K562 (cell line): ENCODE data around the gene SCNN1A. TPM values are rescaled to one million over a fixed set of nuclear protein-coding genes. Genes with fewer than 3 reads are reported as not detected.

ENCODE experiments used
- ATAC-seq: fragments of 200-7000 bp; cut with Tn5 transposase; 3 replicates; pipeline ENCODE4 v1.9.1; 2020; ENCODE audit warnings: moderate library complexity
- BruUV-seq: library from RNA; stranded (reverse); fragments of 400-500 nt; replicated peaks from 2 replicates; lab custom pipeline; 2021; lab: Mats Ljungman, UMichigan
- CTCF ChIA-PET: fragments of 300-600 bp; formaldehyde crosslinking; extraction: SDS; loops from one replicate; lab custom pipeline; 2021; ENCODE audit warnings: low intra/inter-chr PET ratio; lab: Yijun Ruan, JAX
- POLR2A ChIA-PET: fragments of 300-600, 350-650 bp; sonication (Branson Sonifier 250); formaldehyde crosslinking; extraction: SDS; loops from one replicate; lab custom pipeline; 2021; ENCODE audit warnings: antibody characterized with exemption, inconsistent platforms; lab: Yijun Ruan, JAX
- DNase-seq, 4 experiments: peaks; one replicate each; pipeline versions ENCODE4 v3.0.0 to v3.0.0-alpha.2; 2011 to 2018; ENCODE audit warnings: low spot score in 3 of 4, mixed read lengths in 3 of 4; ENCODE audit errors: extremely low read depth in 1 of 4
- FAIRE-seq: peaks from 2 replicates; lab custom pipeline; 2011; peaks lifted over from hg19 to GRCh38; lab: Jason Lieb, UNC
- H2AFZ ChIP-seq: 2 replicates; pipeline ENCODE4 v1.6.0; 2011; ENCODE audit warnings: low read depth, low read length, control low read depth, inconsistent platforms
- H3K27ac ChIP-seq: fragments of 200-600 bp; 3 replicates; pipeline ENCODE4 v1.8.0; 2011; ENCODE audit warnings: low read depth, mild to moderate bottlenecking, control low read depth, inconsistent platforms, low read length, moderate library complexity, mixed read lengths; ENCODE audit errors: extremely low read depth
- H3K27me3 ChIP-seq, 2 experiments: fragments of 300-600 bp in 1 of 2; 2 replicates in 1 of 2; 3 replicates in 1 of 2; pipeline versions ENCODE4 v1.6.0 to v1.8.0; 2011; ENCODE audit warnings: inconsistent platforms in 2 of 2, low read length in 2 of 2, mild to moderate bottlenecking in 1 of 2, mixed read lengths in 1 of 2, moderate library complexity in 1 of 2; ENCODE audit not compliant: control insufficient read depth in 2 of 2, insufficient read depth in 2 of 2
- H3K36me3 ChIP-seq: fragments of 300-600 bp; 3 replicates; pipeline ENCODE4 v1.8.0; 2011; ENCODE audit warnings: mild to moderate bottlenecking, low read length, inconsistent platforms; ENCODE audit not compliant: control insufficient read depth, insufficient read depth
- H3K4me1 ChIP-seq, 2 experiments: fragments of 200-600 bp in 1 of 2; replicated peaks in 1 of 2; 2 replicates in 1 of 2; 3 replicates in 1 of 2; pipeline versions ENCODE4 v1.5.1 to v1.8.0; 2011; ENCODE audit warnings: inconsistent platforms in 2 of 2, low read length in 2 of 2, mild to moderate bottlenecking in 1 of 2, mixed read lengths in 1 of 2, moderate library complexity in 1 of 2; ENCODE audit not compliant: control insufficient read depth in 2 of 2, insufficient read depth in 2 of 2
- H3K4me2 ChIP-seq: 2 replicates; pipeline ENCODE4 v1.6.1; 2011; ENCODE audit warnings: low read length, control low read depth, inconsistent platforms, mixed read lengths; ENCODE audit not compliant: insufficient read depth
- H3K4me3 ChIP-seq: fragments of 200-600 bp; sonication (generic), shearing (Covaris generic); 2 replicates; pipeline ENCODE4 v1.5.1; 2016; ENCODE audit warnings: control low read depth, inconsistent platforms
- H3K79me2 ChIP-seq: fragments of 200-600 bp; 3 replicates; pipeline ENCODE4 v1.8.0; 2011; ENCODE audit warnings: low read length, inconsistent platforms; ENCODE audit not compliant: control insufficient read depth, insufficient read depth
- H3K9ac ChIP-seq, 2 experiments: 2 replicates each; pipeline versions ENCODE4 v1.6.0 to v1.6.1; 2011; ENCODE audit warnings: low read depth in 2 of 2, low read length in 2 of 2, control low read depth in 1 of 2, inconsistent platforms in 1 of 2, mild to moderate bottlenecking in 1 of 2, mixed read lengths in 1 of 2; ENCODE audit not compliant: insufficient read depth in 1 of 2
- H3K9me1 ChIP-seq: one replicate; pipeline ENCODE4 v1.6.0; 2011; ENCODE audit warnings: inconsistent platforms, mild to moderate bottlenecking, low read length, moderate library complexity; ENCODE audit not compliant: control insufficient read depth, insufficient read depth
- H3K9me3 ChIP-seq: replicated peaks from 2 replicates; pipeline ENCODE4 v1.5.1; 2011; ENCODE audit warnings: low read depth, low read length, inconsistent platforms; ENCODE audit not compliant: control insufficient read depth, insufficient read depth
- H4K20me1 ChIP-seq: replicated peaks from 2 replicates; pipeline ENCODE4 v1.6.1; 2011; ENCODE audit warnings: low read length, inconsistent platforms, mixed read lengths; ENCODE audit not compliant: control insufficient read depth, insufficient read depth
- ARID3A ChIP-seq: IDR thresholded peaks from 2 replicates; pipeline ENCODE4 v1.6.1; 2012; ENCODE audit warnings: low read depth, low read length, improper control_type of control experiment, borderline replicate concordance
- CBFA2T2 ChIP-seq: fragments of 450-650 bp; conservative IDR thresholded peaks from 2 replicates; pipeline ENCODE4 v1.6.1; 2017; ENCODE audit warnings: mild to moderate bottlenecking
- JUN ChIP-seq, 2 experiments: sonication (generic) in 1 of 2; formaldehyde crosslinking in 1 of 2; IDR thresholded peaks; 2 replicates each; pipeline versions ENCODE4 v1.6.1 to v1.8.0; 2012 to 2022; ENCODE audit warnings: borderline replicate concordance in 2 of 2, mild to moderate bottlenecking in 2 of 2, improper control_type of control experiment in 1 of 2, low read depth in 1 of 2, low read length in 1 of 2, missing genetic modification reagents in 1 of 2
- LARP7 ChIP-seq: fragments of 450-650 bp; IDR thresholded peaks from 2 replicates; pipeline ENCODE4 v1.6.1; 2016
- SAP30 ChIP-seq: fragments of 200-600 bp; sonication (generic); IDR thresholded peaks from 2 replicates; pipeline ENCODE4 v1.6.1; 2012; ENCODE audit warnings: borderline replicate concordance, low read depth, mild to moderate bottlenecking, moderate library complexity, low read length, control low read depth, inconsistent platforms; ENCODE audit not compliant: insufficient read depth, poor library complexity, severe bottlenecking
- SMARCA4 ChIP-seq: fragments of 450-650 bp; IDR thresholded peaks from 2 replicates; pipeline ENCODE4 v1.6.1; 2016
- ZBTB9 ChIP-seq: fragments of 450-650 bp; formaldehyde crosslinking; IDR thresholded peaks from 2 replicates; pipeline ENCODE4 v1.4.0; 2020; ENCODE audit warnings: mild to moderate bottlenecking, moderate library complexity
- ZC3H11A ChIP-seq: IDR thresholded peaks from 2 replicates; pipeline ENCODE4 v1.6.1; 2012; ENCODE audit warnings: low read depth, low read length, improper control_type of control experiment
- ZNF57 ChIP-seq: fragments of 450-650 bp; formaldehyde crosslinking; IDR thresholded peaks from 2 replicates; pipeline ENCODE4 v1.4.0; 2020; ENCODE audit warnings: mild to moderate bottlenecking, moderate library complexity
- ZNF639 ChIP-seq, 2 experiments: fragments of 200-800 bp in 1 of 2; sonication (Bioruptor generic) in 1 of 2; sonication (generic) in 1 of 2; formaldehyde crosslinking in 1 of 2; IDR thresholded peaks in 1 of 2; conservative IDR thresholded peaks in 1 of 2; 2 replicates each; pipeline versions ENCODE4 v1.5.0 to v1.6.1; 2016 to 2020; ENCODE audit warnings: missing compliant biosample characterization in 1 of 2, missing genetic modification characterization in 1 of 2, missing genetic modification reagents in 1 of 2
- ZSCAN29 ChIP-seq: fragments of 450-650 bp; IDR thresholded peaks from 2 replicates; pipeline ENCODE4 v1.6.1; 2017
- WGBS: fragments of 100-300 bp; shearing (Covaris generic); methylation state at CpG from one replicate; pipeline ENCODE4 v1.1.6; 2016; ENCODE audit warnings: low coverage, mixed read lengths; ENCODE audit not compliant: insufficient coverage; ENCODE audit errors: missing lambda C conversion rate; 5-methylcytosine and 5-hydroxymethylcytosine counted together
- in situ Hi-C: fragments of 300-500 bp; cut with MboI; formaldehyde crosslinking; loops from 4 replicates; pipeline ENCODE4 v1.15.0; 2018; ENCODE audit warnings: inconsistent platforms, mixed read lengths
- intact Hi-C: fragments of 100-400 bp; cut with micrococcal nuclease; formaldehyde crosslinking; loops from 2 replicates; pipeline ENCODE4 v1.14.2; 2022
- polyA plus RNA-seq, 8 experiments: library from polyadenylated mRNA; depleted of rRNA in 4 of 8; stranded (reverse) in 5 of 8; unstranded in 3 of 8; fragments of >200 nt; fragmentation: Nextera tagmentation in 2 of 8; fragmentation: Illumina TruSeq in 1 of 8; extraction: Ambion mirVana in 2 of 8; extraction: Trizol in 1 of 8; gene quantifications; 2 replicates each; pipeline versions ENCODE4 v1.2.1 to v1.2.3, GENCODE V29; 2011 to 2014; ENCODE audit warnings: inconsistent platforms in 1 of 8, missing spikeins in 1 of 8
- total RNA-seq, 7 experiments: library from RNA; depleted of rRNA in 6 of 7; stranded (reverse); fragments of >200 nt in 6 of 7; fragmentation: Illumina TruSeq in 2 of 7; extraction: Trizol in 2 of 7; gene quantifications; 2 replicates each; pipeline versions ENCODE4 v1.2.1 to v1.2.3, GENCODE V29; 2011 to 2021; ENCODE audit warnings: low replicate concordance in 1 of 7
- TF ChIP-seq, protein P1 (sequence below): fragments of 250-450 bp; sonication (Bioruptor Pico); IDR thresholded peaks from 2 replicates; pipeline ENCODE4 v1.8.0; 2022; ENCODE audit warnings: inconsistent platforms, mild to moderate bottlenecking, moderate library complexity, borderline replicate concordance
- TF ChIP-seq, protein P2 (sequence below): fragments of 250-450 bp; sonication (Bioruptor Pico); IDR thresholded peaks from 2 replicates; pipeline ENCODE4 v1.9.0; 2021; ENCODE audit warnings: mild to moderate bottlenecking, inconsistent platforms

SCNN1A gene
- total and polyA plus RNA-seq, 9 of the 15 experiments (the other 6 are each of a cell fraction or from before 2014, with no cell fraction given): 0.15 to 0.49 (median 0.32) TPM; not detected in 5

GRCh38 chr12:6313326-6313940 lies 61.9 kb downstream of the SCNN1A start:
- WGBS: 63% methylated on average over 10 of the region's 14 CpGs
- intact Hi-C loops: no loop called here
- no peaks in the 10 kb centered on the region for H3K79me2 ChIP-seq
- H3K4me2 ChIP-seq: no peak overlapping the region
- CTCF ChIA-PET: no interaction called here
- in situ Hi-C loops: no loop called here
- no peaks in the 10 kb centered on the region for H3K9me3 ChIP-seq
- no peaks in the 10 kb centered on the region for H3K36me3 ChIP-seq
- no peaks in the 10 kb centered on the region for H4K20me1 ChIP-seq
- H3K27ac ChIP-seq: no peak overlapping the region
- FAIRE-seq: no peak
- BruUV-seq: no TSS peak
- no peak overlapping the region for H2AFZ ChIP-seq
- H3K9ac ChIP-seq: no peak overlapping the region; a peak in 2 of 4 replicates
- TF ChIP-seq SMARCA4: no peak
- no peak for TF ChIP-seq ZBTB9 (CRISPR knock-in tag)
- no peak for TF ChIP-seq JUN (IDR thresholded peaks at IDR 0.05; ENCODE audit: borderline replicate concordance, low read depth, low read length)
- no peak for TF ChIP-seq JUN (CRISPR knock-in tag; IDR thresholded peaks at IDR 0.05; ENCODE audit: borderline replicate concordance)
- TF ChIP-seq, protein P1, sequence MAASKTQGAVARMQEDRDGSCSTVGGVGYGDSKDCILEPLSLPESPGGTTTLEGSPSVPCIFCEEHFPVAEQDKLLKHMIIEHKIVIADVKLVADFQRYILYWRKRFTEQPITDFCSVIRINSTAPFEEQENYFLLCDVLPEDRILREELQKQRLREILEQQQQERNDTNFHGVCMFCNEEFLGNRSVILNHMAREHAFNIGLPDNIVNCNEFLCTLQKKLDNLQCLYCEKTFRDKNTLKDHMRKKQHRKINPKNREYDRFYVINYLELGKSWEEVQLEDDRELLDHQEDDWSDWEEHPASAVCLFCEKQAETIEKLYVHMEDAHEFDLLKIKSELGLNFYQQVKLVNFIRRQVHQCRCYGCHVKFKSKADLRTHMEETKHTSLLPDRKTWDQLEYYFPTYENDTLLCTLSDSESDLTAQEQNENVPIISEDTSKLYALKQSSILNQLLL (CRISPR knock-in tag): no peak
- no peak for TF ChIP-seq ARID3A
- no peak for TF ChIP-seq ZNF57 (CRISPR knock-in tag)
- TF ChIP-seq SAP30: no peak
- no peak for TF ChIP-seq ZC3H11A
- TF ChIP-seq CBFA2T2: no peak
- no peak for TF ChIP-seq ZSCAN29
- TF ChIP-seq ZNF639 (CRISPR knock-in tag; conservative IDR thresholded peaks at IDR 0.05 in 1 of 2, IDR thresholded peaks at IDR 0.05 in 1 of 2): no peak
- TF ChIP-seq, protein P2, sequence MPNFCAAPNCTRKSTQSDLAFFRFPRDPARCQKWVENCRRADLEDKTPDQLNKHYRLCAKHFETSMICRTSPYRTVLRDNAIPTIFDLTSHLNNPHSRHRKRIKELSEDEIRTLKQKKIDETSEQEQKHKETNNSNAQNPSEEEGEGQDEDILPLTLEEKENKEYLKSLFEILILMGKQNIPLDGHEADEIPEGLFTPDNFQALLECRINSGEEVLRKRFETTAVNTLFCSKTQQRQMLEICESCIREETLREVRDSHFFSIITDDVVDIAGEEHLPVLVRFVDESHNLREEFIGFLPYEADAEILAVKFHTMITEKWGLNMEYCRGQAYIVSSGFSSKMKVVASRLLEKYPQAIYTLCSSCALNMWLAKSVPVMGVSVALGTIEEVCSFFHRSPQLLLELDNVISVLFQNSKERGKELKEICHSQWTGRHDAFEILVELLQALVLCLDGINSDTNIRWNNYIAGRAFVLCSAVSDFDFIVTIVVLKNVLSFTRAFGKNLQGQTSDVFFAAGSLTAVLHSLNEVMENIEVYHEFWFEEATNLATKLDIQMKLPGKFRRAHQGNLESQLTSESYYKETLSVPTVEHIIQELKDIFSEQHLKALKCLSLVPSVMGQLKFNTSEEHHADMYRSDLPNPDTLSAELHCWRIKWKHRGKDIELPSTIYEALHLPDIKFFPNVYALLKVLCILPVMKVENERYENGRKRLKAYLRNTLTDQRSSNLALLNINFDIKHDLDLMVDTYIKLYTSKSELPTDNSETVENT (CRISPR knock-in tag): no peak
- no peak for TF ChIP-seq LARP7
- POLR2A ChIA-PET: no interaction called here
- peaks cover 0 to 35% of the 10 kb centered on the region in 2 experiments; a peak in 2 of 5 replicates for H3K4me1 ChIP-seq
- ATAC-seq: no peak
- no peak for DNase-seq
- peaks cover 0 to 15% of the 10 kb centered on the region in 2 experiments; a peak in 2 of 5 replicates for H3K27me3 ChIP-seq
- no peaks in the 10 kb centered on the region for H3K9me1 ChIP-seq
- no peak overlapping the region for H3K4me3 ChIP-seq
